GM12878 (cell line): ENCODE measurements around the gene MAS1L.

Experiments
- BRCA1 ChIP-seq: IDR thresholded peaks from 2 replicates; pipeline ENCODE4 v1.6.1; 2011; ENCODE audit warnings: low read depth, low read length, improper control_type of control experiment
- CBX3 ChIP-seq: fragments of 200-600 bp; sonication (generic); IDR thresholded peaks from 2 replicates; pipeline ENCODE4 v1.6.1; 2016; ENCODE audit warnings: low read depth, borderline replicate concordance
- CHD2 ChIP-seq: IDR thresholded peaks from 2 replicates; pipeline ENCODE4 v1.6.1; 2011; ENCODE audit warnings: low read depth, low read length, improper control_type of control experiment, borderline replicate concordance
- EGR1 ChIP-seq, 2 experiments: IDR thresholded peaks; 1 replicate in 1 of 2; 2 replicates in 1 of 2; pipeline ENCODE4 v1.6.1; 2011 to 2012; ENCODE audit warnings: low read depth in 2 of 2, low read length in 2 of 2, borderline replicate concordance in 1 of 2, mild to moderate bottlenecking in 1 of 2, moderate library complexity in 1 of 2
- EZH2 ChIP-seq: IDR thresholded peaks from 2 replicates; pipeline ENCODE4 v1.6.1; 2012; ENCODE audit warnings: low read depth, mild to moderate bottlenecking, control low read depth, inconsistent platforms, low read length, borderline replicate concordance; ENCODE audit not compliant: control insufficient read depth
- POLR2A ChIP-seq: IDR thresholded peaks from 2 replicates; pipeline ENCODE4 v1.6.1; 2011; ENCODE audit warnings: low read depth, mild to moderate bottlenecking, low read length
- POLR2AphosphoS5 ChIP-seq: IDR thresholded peaks from 2 replicates; pipeline ENCODE4 v1.6.1; 2011; ENCODE audit warnings: mild to moderate bottlenecking, low read length, inconsistent platforms
- SMAD1 ChIP-seq: fragments of 450-650 bp; IDR thresholded peaks from 2 replicates; pipeline ENCODE4 v1.6.1; 2018; ENCODE audit warnings: mild to moderate bottlenecking, low read depth; ENCODE audit not compliant: partially characterized antibody
- TBL1XR1 ChIP-seq: IDR thresholded peaks from 2 replicates; pipeline ENCODE4 v1.6.1; 2012; ENCODE audit warnings: low read depth, low read length, improper control_type of control experiment
- TF ChIP-seq, protein P1 (sequence below), 3 experiments: IDR thresholded peaks in 2 of 3; conservative IDR thresholded peaks in 1 of 3; 2 replicates each; pipeline ENCODE4 v1.5.1; 2011; ENCODE audit warnings: low read depth in 3 of 3, low read length in 3 of 3, mild to moderate bottlenecking in 3 of 3, control low read depth in 2 of 3, moderate library complexity in 2 of 3, inconsistent platforms in 1 of 3, mixed read lengths in 1 of 3; ENCODE audit not compliant: control insufficient read depth in 2 of 3, insufficient read depth in 1 of 3; ENCODE audit errors: extremely low read depth in 1 of 3
- TF ChIP-seq, protein P2 (sequence below): fragments of 450-650 bp; IDR thresholded peaks from 2 replicates; pipeline ENCODE4 v1.6.1; 2018; ENCODE audit warnings: mild to moderate bottlenecking, low read depth, moderate library complexity; ENCODE audit not compliant: partially characterized antibody

DNA sequence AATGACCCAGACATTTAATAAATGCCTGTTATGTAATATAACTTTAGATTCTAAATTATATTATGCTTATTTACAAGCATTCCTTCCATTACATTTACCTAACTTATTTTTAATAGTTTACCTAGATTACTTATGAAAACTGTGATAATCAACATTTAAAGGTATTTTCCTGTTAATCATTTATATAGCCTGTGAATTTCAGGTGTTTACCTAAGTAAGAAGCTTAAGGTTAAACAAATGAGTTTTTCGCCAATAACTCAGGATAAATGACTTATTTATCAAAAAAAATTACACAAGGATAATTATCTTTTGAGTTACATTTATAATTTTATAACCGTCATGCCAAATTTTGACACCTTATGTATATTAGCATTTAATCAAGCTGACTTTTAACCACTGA, 36.3 kb upstream of the MAS1L start:
- TF ChIP-seq CHD2 (no peak), POLR2A (no peak), TBL1XR1 (no peak), BRCA1 (no peak), EZH2 (no peak), EGR1 (IDR thresholded peaks at IDR 0.05; ENCODE audit: borderline replicate concordance in 1 of 2, low read depth in 2 of 2, low read length in 2 of 2) (no peak), CBX3 (no peak), POLR2AphosphoS5 (no peak), SMAD1 (no peak)
- TF ChIP-seq, protein P1, sequence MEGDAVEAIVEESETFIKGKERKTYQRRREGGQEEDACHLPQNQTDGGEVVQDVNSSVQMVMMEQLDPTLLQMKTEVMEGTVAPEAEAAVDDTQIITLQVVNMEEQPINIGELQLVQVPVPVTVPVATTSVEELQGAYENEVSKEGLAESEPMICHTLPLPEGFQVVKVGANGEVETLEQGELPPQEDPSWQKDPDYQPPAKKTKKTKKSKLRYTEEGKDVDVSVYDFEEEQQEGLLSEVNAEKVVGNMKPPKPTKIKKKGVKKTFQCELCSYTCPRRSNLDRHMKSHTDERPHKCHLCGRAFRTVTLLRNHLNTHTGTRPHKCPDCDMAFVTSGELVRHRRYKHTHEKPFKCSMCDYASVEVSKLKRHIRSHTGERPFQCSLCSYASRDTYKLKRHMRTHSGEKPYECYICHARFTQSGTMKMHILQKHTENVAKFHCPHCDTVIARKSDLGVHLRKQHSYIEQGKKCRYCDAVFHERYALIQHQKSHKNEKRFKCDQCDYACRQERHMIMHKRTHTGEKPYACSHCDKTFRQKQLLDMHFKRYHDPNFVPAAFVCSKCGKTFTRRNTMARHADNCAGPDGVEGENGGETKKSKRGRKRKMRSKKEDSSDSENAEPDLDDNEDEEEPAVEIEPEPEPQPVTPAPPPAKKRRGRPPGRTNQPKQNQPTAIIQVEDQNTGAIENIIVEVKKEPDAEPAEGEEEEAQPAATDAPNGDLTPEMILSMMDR (IDR thresholded peaks at IDR 0.05 in 2 of 3, conservative IDR thresholded peaks at IDR 0.05 in 1 of 3; ENCODE audit: control insufficient read depth in 2 of 3, extremely low read depth in 1 of 3, insufficient read depth in 1 of 3, low read depth in 3 of 3, low read length in 3 of 3), result no peak
- TF ChIP-seq, protein P2, sequence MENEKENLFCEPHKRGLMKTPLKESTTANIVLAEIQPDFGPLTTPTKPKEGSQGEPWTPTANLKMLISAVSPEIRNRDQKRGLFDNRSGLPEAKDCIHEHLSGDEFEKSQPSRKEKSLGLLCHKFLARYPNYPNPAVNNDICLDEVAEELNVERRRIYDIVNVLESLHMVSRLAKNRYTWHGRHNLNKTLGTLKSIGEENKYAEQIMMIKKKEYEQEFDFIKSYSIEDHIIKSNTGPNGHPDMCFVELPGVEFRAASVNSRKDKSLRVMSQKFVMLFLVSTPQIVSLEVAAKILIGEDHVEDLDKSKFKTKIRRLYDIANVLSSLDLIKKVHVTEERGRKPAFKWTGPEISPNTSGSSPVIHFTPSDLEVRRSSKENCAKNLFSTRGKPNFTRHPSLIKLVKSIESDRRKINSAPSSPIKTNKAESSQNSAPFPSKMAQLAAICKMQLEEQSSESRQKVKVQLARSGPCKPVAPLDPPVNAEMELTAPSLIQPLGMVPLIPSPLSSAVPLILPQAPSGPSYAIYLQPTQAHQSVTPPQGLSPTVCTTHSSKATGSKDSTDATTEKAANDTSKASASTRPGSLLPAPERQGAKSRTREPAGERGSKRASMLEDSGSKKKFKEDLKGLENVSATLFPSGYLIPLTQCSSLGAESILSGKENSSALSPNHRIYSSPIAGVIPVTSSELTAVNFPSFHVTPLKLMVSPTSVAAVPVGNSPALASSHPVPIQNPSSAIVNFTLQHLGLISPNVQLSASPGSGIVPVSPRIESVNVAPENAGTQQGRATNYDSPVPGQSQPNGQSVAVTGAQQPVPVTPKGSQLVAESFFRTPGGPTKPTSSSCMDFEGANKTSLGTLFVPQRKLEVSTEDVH, result no peak
